ENCODE measurements around the gene SLC37A3.

GRCh38 chr7:140398821-140399220 lies 491 bp upstream of the SLC37A3 start:
- TF ChIP-seq CTCF (conservative IDR thresholded peaks at IDR 0.05; ENCODE audit: low read length) (no peak), EZH2phosphoT487 (IDR thresholded peaks at IDR 0.05; ENCODE audit: borderline replicate concordance) (no peak)

Data from Loucy (cell line).